ENCODE results near the gene IRAG1.
"Not testable (repeated sequence)": the region's sequence is repeated elsewhere in the genome, so short reads cannot be mapped to it uniquely, and the experiment has no call there.

Gene IRAG1

DNA sequence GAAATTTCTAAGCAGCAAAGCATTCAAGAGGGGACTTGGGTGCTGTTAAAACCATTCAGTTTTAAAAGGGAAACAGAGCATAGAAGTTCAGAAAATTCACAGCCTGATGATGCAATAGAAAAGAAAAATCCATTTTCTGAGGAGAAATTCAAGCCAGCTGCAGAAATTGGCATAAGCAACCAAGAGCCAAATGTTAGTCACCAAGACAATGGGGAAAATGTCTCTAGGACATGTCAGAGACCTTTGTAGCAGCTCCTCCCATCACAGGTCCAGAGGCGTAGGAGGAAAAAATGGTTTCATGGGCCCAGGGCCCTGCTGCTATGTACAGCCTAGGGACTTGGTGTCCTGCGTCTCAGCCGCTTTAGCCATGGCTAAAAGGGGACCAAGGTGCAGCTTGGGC lies 5.5 kb upstream of the IRAG1 start:
- DNase-seq = no peak

DNA sequence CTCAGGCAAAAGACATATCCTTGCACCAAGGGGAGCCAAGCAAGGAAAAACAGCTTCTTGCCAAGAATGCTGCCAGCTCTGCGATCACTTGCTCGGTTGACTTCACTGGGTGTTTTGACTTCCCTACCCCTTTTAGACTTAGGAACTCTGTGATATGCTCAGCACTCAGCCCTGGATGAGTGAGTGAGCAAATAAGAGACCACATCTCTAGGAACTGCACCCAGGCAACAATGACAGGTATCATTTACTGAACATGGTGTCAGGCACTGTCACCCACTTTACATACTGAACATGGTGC lies 3.7 kb upstream of the IRAG1 start:
- DNase-seq = no peak

DNA sequence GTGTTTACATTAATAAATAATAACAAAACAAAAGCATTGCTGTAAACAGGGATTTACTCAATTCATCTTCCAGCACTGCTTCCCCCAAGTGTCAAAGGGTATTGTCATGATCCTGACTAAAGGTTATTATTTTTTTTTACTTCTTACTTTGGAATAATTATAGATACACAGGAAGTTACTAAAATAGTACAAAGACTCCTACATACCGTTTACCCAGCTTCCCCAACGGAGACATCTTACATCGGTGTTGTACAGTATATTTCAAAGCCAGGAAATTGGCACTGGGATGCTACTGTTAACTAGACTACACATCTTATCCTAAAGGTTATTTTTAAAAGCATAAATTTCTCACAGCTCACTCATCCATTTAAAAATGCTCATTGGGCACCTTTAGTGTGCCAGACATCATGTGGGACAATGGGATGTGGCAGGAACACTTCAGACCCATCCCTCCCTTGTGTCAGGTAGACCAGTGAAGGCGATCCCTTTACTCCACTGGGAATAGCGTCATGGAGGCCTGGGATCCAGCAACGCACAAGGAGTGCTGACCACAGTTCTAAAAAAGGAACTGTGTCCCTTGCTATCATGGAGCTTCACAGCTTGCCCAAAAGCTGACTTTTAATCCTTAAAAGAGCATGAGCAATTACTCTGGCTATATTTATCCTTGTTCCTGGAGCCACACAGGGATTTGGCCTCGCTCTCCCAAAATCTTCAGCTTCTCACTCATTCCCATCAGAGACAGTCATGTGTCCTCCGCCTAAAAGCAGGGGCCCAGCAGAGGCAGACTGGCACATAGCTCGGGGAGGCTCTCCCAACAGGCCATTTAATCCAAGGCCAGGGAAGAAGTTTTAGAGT lies 3.1 kb upstream of the IRAG1 start:
- DNase-seq = no peak

DNA sequence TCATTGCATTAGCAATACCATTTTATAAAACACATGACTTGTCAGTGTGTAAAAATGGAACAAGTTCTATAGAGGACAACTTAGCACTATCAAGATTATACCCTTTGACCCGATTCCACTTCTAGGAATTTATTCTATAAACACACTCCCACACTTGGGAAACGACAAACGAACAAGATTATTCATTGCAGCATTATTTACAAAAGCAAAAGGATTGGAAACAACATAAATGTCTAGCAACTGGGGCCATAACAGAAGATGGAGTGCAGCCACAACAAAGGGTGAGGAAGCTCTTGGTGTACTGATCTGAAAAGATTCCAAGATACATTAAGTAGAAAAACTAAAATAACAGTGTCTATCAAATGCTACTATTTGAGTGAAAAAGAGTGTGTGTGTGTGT lies 2.3 kb upstream of the IRAG1 start:
- DNase-seq = no peak

DNA sequence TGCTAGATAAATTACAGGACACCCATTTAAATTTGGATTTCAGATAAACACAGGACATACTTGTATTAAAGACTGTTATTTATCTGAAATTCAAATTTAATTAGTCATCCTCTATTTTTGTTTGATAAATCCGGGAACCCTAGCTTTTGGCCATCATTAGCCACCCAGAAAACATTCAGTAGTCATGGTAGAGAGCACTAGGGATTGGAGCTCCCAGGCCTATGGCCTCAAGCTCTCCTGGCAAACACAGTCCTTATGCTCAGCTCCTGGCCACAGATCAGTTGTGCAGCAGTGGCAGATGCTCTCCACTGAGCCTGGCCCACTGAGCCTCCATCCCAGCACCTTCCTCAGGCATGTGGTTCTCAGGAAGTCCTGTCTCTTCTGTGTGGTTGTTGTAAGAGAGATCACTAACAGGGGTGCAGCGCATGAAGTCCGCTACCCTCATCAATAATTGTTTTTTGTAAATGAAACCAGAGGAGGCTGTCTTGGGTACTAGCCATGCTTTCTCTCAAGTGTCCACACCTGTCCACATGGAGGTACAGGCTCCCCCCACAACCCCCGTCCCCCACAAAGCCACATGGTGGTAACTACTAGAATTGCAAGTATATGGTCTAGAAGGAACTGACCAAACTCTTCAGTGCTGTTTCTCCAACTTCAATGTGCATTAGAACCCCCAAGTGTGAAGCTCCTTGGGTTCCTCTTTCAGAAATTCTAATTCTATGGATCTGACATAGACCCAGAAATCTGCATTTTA lies 1.1 kb upstream of the IRAG1 start:
- no peak for DNase-seq

DNA sequence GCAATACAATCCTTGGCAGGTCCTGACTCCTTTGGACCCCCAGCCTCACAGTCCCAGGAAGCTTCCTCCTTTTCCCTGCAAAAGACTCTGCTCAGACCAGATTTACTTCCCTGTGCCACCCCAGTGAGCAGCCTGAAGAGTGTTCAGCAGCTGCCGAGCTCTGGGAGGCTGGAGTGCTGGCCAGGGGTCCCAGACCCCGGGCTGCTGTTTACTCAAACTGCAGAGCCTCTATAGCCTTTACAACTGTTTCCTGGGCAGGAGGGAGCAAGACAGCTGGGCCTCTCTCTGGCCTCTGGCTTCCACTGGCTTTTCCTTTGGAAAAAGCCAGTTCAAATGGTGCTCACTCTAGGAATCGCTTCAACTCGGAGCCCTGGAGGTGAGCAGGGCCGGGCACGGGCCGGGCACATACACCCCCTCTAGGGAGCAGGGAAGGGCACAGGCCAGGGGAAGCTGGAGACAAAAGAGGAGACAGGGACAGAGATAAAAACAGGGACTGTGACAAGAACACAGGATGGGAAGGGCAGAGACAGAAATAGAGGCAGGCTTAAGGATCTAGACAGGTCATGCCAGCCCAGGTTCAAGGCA lies 932 bp downstream of the IRAG1 start:
- DNase-seq = no peak

DNA sequence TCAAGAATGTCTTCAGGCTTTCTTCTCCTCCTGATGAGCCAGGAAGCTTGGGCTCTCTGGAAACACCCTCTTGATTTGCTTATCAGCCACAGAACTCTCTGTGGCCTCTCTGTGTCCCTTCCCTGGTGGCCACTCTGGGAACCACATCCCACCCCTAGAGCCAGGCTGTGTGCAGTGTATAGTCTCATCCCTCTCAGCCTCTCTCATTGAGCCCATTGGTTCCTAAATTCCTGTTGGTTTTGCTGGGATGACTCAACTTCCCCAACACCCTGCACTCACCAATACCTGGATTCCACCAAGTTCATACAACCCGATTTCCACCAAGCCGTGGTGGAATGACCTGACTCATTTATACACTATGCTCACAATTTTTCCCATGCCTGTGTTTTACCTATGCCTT lies 5.2 kb downstream of the IRAG1 start:
- DNase-seq = peak; percentile 7

DNA sequence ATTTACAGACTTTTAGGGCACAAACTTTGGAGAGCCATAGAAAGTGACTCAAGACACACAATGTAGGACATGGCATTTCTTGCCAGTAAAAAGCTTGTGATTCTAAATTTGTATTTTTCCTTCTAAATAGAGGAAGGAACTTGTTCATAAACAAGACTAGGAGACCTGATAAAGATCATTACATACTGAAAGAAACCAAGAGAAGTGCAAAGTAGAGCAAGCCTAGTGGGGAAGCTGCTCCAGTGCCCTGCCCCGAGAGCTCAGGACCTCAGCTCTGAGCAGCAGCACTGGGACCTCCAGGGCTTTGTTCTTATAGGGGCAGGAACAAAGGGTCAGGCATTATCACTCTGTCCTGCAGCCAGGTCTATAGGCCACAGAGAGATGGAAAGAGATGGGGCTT lies 7.2 kb downstream of the IRAG1 start:
- DNase-seq = no peak

DNA sequence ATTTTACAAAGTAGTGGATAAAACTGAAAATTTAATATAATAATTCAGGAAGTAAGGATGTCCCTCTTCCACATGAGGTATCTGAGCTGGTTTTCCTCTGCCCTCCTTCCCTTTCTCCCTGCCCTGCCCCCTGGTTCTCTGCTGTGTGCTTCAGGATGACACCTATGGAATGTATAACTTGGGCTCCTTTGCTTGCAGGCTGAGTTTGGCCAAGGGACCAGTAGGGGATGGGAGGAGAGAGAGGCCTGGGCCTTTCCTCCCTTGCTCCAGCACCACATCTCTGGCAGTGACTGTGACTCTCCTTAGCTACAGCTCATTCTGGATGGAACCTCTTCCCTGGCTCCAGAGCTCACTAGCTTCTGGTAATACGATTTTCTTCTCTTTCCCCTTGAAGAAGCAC lies 10.1 kb downstream of the IRAG1 start:
- no peak for DNase-seq

DNA sequence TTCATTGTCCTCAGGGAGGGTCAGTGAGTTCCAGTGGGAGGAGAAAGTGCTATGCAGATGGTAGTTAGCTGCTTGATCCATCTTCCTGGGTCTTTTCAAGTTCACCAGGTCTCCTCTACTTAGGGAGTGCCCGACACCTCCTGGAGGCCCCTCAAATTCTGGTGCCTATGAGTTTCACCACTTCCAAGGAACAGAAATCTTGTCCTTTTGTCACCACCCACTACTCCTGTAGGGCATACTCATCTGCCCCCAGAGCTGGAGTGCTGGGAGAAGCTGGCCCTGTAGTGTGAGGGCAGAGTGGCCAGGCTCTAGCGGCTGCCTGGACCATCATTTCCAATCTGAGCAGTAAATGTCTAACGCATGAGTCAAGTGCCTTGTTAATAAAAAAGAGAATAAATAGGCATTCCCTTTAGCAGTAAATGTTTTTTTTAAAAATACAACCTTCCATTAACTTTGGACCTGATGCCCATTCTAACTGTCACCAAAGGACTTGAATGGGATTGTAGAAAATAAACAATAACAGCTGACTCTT lies 12.5 kb downstream of the IRAG1 start:
- DNase-seq = no peak

DNA sequence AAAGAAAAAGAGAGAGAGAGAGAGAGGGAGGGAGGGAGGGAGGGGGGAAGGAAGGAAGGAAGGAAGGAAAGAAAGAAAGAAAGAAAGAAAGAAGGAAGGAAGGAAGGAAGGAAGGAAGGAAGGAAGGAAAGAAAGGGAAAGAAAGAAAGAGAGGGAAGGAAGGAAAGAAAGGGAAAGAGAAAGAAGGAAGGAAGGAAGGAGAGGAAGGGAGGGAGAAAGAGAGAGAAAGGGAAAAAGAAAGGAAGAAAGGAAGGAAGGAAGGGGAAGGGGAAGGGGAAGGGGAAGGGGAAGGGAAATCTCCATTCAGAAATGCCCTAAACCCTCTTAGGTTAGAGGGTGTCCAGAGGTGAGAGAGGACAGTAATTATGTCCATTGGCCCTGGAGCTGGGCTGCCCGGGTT lies 13.3 kb downstream of the IRAG1 start:
- not testable (repeated sequence) for DNase-seq

DNA sequence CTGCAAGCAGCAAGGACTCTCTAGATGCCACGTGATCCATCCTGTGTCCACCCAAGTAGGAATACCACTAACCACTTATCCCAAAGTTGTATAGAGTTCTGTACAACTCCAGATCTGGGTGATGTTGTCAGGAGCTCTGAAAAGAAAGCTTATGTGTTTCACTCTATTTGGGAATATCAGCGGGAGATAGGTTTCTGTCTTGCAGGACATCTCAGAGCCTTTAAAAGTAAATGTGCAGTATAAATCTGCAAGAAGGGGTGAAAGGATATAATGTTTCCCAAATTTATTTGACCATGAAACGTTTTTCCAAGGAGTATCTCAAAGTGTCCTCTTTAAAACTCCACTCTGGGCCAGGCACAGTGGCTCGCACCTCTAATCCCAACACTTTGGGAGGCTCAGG lies 13.9 kb downstream of the IRAG1 start:
- no peak for DNase-seq

DNA sequence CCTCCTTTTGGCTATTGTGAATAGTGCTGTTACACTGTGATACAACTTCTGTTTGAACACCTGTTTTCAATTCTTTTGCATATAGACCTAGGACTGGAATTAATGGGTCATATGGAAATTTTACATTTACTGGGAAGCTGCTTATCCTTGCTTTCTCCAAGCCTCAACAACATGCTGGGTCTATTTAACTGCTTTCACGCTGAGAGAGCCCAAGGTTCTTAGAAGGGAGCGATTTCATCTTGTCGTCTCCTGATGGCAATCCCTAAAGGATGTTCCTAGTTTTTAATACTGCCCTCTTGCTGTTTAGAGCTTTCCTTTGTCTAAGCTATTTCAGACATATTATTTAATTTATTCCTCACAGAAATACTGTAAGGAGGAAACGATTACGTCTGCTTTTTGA lies 15.5 kb downstream of the IRAG1 start:
- no peak for DNase-seq

DNA sequence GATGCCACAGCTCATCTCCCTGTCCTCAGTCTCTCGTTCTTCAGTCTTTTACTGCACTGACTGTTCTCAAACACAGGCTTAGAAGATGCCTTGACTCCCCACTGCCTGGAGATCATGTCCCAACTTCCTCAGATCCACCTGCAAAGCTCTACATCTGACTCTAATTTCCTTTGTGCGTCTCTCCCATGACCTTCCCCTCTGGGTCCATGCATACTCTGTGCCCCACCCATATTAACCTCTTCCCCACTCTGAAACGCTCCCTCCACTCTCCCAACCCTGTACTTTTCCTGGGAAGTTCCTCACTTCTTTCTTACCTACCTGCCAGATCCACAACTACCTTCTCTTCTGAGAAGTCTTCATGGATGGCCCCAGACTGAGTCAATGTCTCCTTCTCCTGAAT lies 16.6 kb downstream of the IRAG1 start:
- DNase-seq = no peak

DNA sequence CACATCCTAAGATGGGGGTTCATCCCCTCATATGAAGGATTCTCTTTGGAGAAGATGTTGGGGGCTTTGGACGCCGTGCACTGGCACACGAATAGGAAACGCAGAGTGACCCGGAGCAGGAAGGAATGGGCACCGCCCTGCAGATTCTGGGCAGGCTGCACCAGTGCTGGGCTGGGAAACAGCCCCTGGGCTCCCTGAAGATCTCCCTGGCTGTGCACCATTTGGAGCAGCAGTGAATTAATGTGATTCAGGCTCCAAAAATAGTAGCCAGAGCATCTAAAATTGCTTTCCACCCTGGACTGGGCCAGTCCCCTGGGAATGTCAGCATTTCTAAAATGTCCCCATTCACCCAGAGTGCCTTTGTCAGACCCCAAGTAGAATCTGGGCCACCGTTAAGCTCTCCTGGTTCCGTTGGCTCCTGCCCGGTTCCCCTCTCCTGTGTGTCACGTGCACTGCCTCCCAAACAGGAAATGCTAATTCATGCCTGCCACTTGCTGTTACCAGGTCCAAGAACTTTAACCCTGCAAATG lies 18.6 kb downstream of the IRAG1 start:
- no peak for DNase-seq

DNA sequence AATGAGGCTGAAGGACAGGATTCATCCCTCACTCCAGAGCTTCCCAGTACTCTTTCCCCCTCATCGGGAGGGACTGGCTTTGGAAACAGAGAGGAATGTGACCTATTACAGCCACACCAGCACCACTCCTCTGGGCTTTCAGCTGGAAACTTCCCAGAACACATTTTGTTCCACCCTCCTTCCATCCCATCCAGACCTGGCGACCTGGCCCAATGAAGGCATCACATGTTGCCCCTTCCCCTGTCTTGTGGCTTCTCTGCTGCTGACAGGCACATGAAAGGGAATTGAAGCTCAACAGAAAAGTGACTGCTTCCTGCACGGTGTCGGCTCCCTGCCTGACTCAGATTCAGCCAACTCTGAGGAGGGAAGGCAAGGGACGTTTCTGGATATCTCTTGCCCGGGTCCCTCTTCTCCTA lies 19.1 kb downstream of the IRAG1 start:
- no peak for DNase-seq

DNA sequence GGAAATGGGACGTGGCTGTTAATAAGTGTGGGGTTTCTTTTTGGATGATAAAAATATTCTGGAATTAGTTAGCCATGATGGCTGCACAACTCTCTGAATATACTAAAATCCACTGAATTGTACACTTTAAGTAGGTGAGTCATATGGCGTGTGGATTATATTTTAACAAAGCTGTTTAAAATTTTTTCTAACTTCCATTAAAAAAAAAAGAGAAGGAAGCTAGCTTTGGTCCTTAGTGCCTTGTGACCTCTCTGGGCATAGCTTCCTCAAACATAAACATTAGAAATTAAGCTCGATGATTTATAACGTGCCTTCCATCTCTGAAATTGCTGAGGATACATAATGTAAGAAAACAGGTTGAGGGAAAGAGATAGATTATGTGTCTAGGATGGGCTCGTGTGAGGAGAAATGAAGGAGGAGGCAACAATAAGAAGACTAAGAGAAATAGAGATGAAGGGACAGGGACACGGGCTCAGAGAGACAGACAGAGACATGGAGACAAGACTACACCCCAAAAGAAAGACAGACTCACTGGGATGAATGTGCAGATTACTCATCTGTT lies 20.0 kb downstream of the IRAG1 start:
- DNase-seq = no peak

DNA sequence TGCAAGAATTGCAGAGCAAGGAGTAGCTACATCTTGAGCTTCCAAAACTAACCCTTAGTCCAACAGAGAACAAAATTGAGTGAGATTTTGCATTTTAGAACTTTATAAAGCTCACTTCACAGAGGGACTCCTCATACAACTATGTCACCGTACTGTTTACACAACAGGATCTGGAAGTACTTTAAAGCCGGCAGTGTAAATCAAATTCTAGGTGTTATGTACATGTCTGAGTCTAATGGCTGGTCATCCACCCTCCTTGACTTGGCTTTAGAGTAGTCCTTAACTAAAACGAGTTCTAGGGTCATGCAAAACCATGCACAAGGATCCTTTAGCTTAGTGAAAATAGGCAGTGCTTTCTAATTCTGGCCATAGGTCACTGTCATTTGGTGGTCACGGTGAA lies 23.5 kb downstream of the IRAG1 start:
- no peak for DNase-seq

DNA sequence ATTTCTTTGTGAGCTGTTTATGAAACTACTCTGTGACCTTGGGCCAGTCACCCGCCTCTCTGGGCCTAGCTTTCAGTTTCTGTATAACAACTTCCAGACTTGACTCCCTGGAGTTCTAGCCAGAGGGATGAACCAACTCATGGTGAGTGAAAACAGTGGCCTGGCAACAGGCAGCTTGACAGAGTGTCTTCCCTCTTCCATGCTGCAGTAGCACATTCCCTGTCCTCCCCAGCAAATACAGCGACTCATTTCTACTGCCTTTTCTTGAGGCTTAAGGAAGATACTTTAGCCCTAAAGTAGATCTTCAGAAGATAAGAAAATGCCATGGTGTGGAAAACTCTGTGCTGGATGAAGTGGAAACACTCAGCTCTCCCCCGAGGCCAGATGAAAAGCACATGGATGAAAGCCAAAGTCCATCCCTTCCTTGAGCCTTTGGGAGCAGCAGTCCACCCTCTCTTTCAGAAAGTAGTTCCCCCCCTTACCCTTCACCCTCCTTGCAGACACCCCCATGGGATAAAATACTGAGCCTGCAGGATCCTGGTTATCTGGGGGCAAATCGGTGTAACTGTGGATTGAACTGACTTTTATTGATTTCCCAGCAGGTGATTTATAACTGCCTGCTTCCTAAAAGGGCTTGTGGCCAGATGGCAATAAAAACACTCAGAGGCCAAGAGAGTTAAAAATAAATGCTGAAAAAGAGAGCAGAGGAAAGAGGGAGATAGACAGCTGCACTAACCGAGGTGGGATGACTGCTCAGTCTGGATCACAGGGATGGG lies 24.1 kb downstream of the IRAG1 start:
- DNase-seq = peak; percentile 71

DNA sequence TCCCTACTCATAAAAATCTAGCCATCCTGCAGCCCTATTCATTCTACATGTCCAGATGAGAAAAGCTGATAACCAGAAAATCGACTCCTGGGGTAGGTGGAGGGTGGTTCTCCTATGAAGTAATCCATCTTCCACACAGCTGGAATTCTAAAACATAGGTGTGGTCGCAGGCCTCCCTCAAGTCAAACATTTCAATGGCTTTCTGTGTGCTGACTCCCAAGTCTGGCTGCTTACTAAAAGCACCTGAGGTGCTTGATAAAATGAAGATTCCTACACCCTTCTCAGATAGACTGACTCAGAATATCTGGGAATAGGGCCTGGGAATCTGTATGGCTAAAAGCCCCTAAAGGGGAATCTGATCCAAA lies 26.1 kb downstream of the IRAG1 start:
- DNase-seq = no peak

DNA sequence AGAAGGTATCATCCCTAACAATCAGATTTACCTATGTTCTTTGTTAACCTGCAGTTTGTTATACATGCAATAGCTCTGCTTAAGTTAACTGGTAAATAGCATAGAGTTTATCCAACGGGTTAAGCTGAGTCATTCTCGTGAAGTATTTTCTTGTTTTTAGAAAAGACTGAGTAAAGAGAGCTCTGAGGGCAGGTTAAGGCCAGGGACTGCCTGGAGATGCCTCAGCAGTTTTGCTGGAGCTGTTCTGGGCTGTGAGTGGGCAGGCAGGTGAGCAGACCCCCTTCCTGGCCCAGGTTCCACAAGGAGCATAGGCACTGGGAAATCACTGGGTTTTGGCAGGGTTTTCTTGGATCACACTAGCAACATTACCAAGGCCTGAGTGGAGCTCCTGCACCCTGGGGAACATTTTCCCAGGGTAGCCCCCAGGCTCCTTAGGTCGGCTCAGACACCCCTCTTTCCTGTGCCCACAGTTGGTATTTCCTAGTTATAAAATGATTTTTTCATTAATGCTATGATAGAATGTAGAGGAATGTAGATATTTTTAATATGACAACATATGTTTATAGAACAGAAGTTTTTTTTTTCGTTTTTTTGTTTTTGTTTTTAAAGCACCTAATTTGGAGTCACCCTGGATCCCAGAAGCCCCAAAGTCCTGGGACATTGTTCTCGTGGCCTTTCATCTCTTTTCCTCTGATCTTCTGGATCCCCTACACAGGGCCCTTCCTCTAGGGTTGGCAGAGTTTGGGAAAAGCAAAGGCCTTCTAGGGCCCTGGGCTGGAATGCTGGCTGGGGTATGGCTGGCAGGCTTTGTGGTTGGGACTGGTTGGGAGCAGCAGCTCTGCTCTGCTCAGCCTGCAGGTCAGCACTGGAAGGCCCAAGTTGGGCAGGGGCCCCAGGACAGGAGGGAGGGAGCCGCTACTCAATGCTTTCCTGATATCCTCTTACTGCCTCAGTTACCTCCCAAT lies 26.7 kb downstream of the IRAG1 start:
- DNase-seq = no peak

DNA sequence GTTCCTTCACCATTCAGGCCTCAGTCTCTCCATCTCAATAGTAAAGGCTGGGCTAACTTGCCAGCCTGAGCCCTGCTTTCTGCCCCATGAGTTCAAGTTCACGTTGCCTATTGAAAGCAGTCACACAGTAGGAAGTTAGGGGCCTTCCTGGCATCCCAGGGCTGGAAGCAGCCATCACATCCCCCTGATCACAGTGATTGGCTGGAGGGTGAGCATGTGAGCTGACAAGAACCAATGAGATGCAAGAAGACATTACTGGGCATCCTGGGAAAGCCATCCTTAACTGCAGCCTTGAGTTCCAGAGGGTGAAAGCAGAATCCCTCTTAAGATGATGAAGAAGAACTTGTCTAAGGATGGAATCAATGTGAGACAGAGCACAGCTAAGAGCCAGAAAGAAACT lies 29.1 kb downstream of the IRAG1 start:
- DNase-seq = no peak

All from NCI-H82 (cell line).